Endothelial cell of umbilical vein (primary cell): ENCODE results near the gene PHTF1.

ENCODE experiments used
- CTCF ChIP-seq, 2 donors: IDR thresholded peaks; 1 replicate in 1 of 2; 2 replicates in 1 of 2; pipeline ENCODE4 v1.5.1; 2011; ENCODE audit warnings: low read length in 2 of 2, mild to moderate bottlenecking in 2 of 2, moderate library complexity in 2 of 2, control low read depth in 1 of 2, inconsistent platforms in 1 of 2, low read depth in 1 of 2; ENCODE audit not compliant: insufficient read depth in 1 of 2; ENCODE audit errors: extremely low read depth in 1 of 2
- EZH2 ChIP-seq: IDR thresholded peaks from 2 replicates; pipeline ENCODE4 v1.6.1; 2012; ENCODE audit warnings: borderline replicate concordance, low read depth, mild to moderate bottlenecking, moderate library complexity, low read length, inconsistent platforms; ENCODE audit not compliant: severe bottlenecking
- GATA2 ChIP-seq: IDR thresholded peaks from 2 replicates; pipeline ENCODE4 v1.7.0; 2011; ENCODE audit warnings: low read depth, mild to moderate bottlenecking, moderate library complexity, mixed read lengths, low read length; ENCODE audit not compliant: insufficient read length, insufficient read depth
- JUN ChIP-seq: IDR thresholded peaks from 2 replicates; pipeline ENCODE4 v1.6.1; 2011; ENCODE audit warnings: borderline replicate concordance, low read depth; ENCODE audit not compliant: insufficient read length, insufficient read depth
- MAX ChIP-seq: IDR thresholded peaks from 2 replicates; pipeline ENCODE4 v1.6.1; 2011; ENCODE audit not compliant: insufficient read depth, insufficient read length
- MYC ChIP-seq: IDR thresholded peaks from one replicate; pipeline ENCODE4 v1.6.1; 2011; ENCODE audit warnings: mild to moderate bottlenecking, low read depth, low read length
- POLR2A ChIP-seq: IDR thresholded peaks from 2 replicates; pipeline ENCODE4 v1.6.1; 2012; ENCODE audit warnings: low read depth, mild to moderate bottlenecking, control low read depth, low read length
- POLR2AphosphoS5 ChIP-seq: IDR thresholded peaks from 2 replicates; pipeline ENCODE4 v1.6.1; 2012; ENCODE audit warnings: low read depth, mild to moderate bottlenecking, control low read depth, low read length, moderate library complexity; ENCODE audit not compliant: insufficient read depth

DNA sequence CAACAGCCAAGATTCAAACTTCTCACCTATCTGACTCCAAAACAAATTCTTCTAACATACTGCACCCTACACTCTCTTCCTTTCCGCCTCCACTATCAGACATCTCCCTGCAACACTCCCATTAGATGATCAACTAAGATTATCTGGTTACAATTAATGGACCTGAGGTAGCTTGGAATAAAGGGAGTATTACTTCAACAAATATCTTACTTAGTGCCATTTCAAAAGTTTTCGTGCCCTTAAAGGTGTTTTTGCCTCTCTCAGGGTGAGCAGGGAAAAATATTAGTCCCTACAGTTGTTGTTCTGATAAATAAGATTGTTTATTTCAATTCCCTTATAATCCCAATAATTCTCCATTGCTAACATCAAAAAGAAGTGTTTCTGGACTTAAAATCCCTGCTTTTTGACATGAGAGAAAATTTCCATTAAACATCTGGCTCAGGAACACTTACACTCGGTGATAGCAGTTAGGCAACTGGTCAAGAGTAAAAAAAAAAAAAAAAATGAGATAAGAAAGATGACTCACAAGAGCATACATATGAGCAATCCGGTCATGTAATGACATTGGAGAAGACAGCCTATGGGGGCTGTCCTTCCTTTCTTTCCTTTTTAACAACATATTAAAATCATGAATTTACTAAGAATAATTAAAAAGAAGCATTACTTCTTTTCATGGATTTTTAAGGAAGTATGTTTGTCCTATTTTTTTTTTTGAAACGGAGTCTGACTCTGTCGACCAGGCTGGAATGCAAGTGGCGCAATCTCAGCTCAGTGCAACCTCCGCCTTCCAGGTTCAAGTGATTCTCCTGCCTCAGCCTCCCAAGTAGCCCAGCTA is 45.4 kb upstream of the PHTF1 start:
- TF ChIP-seq POLR2A (no peak), CTCF (IDR thresholded peaks at IDR 0.05; ENCODE audit: extremely low read depth in 1 of 2, insufficient read depth in 1 of 2, low read depth in 1 of 2, low read length in 2 of 2) (no peak), POLR2AphosphoS5 (no peak), MAX (no peak), GATA2 (no peak), JUN (peak; percentile 47), MYC (no peak), EZH2 (no peak)
